Omental fat pad (tissue), 4 donors: ENCODE measurements around the gene MXRA7. TPM values are rescaled to one million over a fixed set of nuclear protein-coding genes. Genes with fewer than 3 reads are reported as not detected.
"Not testable (repeated sequence)": the region's sequence is repeated elsewhere in the genome, so short reads cannot be mapped to it uniquely, and the experiment has no call there.

ENCODE experiments used
- ATAC-seq: fragments of 150-250 bp; one replicate; pipeline ENCODE4 v1.9.1; 2016; ENCODE audit warnings: mild to moderate bottlenecking, moderate library complexity; ENCODE audit not compliant: low FRiP score
- DNase-seq: peaks from one replicate; pipeline ENCODE4 v3.0.0-alpha.2; 2019; ENCODE audit warnings: low spot score
- CTCF ChIP-seq, 3 donors: fragments of 450-650 bp; IDR thresholded peaks; one replicate each; pipeline ENCODE4 v1.5.1; 2016 to 2017; ENCODE audit warnings: antibody characterized with exemption in 3 of 3, mild to moderate bottlenecking in 3 of 3, moderate library complexity in 2 of 3
- total RNA-seq, 4 donors: library from RNA; depleted of rRNA; stranded (reverse); fragments of >200 nt; gene quantifications; one replicate each; pipeline ENCODE4 v1.1.0, GENCODE V29; 2016

The MXRA7 gene
- total RNA-seq, 4 donors from 2014 or later: 150 to 231 (median 194) TPM

- no peak for TF ChIP-seq CTCF (IDR thresholded peaks at IDR 0.05)
- DNase-seq (no peak), ATAC-seq (no peak)
Measured at GRCh38 chr17:76734080-76734840, 23.5 kb upstream of the MXRA7 start.

GRCh38 chr17:76733618-76733957, 22.8 kb upstream of the MXRA7 start:
- no peak for DNase-seq
- no peak for ATAC-seq
- TF ChIP-seq CTCF (IDR thresholded peaks at IDR 0.05): no peak

GRCh38 chr17:76732734-76733617, 22.2 kb upstream of the MXRA7 start:
- ATAC-seq: no peak
- DNase-seq: no peak
- TF ChIP-seq CTCF (IDR thresholded peaks at IDR 0.05): no peak

GRCh38 chr17:76731800-76732733, 21.3 kb upstream of the MXRA7 start:
- DNase-seq, ATAC-seq: not testable (repeated sequence)

GRCh38 chr17:76727745-76728456, 17.1 kb upstream of the MXRA7 start:
- TF ChIP-seq CTCF (IDR thresholded peaks at IDR 0.05): no peak
- ATAC-seq: no peak
- DNase-seq: no peak

DNA sequence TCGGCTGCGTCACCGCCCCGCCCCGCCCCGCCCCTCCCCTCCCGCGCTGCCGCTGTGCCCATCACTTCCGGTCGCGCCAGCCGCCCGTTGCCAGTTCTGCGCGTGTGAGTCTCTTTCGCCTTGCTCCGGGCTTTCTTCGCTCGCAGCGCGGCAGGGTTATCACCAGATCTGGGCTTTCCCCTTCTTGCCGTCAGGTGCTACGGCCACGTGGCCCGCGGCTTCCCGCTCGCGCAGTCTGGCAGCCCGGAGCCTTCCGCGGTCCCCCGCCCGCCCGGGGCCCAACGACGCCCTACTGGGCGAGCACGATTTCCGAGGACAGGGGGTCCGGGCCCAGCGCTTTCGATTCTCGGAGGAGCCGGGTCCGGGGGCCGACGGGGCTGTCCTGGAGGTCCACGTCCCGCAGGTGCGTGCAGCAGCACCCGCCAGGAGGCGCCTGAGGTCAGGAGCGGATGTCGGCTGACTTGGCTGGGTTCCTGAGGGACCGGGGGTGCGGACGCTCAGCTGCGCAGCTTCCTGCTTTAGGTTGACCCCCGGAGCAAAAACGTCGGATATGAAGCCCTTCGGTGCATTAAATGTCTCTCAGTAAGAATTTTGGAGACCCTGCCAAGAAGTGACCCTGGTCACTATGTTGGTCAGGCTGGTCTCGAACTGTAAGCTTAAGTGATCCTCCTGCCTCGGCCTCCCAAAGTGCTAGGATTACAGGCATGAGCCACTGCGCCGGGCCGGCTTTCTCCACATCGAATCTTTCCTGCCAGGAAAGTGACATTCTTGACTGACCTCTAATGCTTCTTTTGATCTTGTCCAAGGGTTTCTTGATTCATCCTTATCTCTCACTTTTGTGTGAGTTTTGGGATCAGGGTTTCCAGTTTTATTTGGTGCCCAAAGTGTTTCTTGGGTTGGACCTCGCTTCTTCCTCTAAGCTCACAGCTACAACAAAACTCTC, 16.3 kb upstream of the MXRA7 start, which contains the start of gene METTL23:
Gene METTL23 (plus strand): TSS at position 64 of the 943 bp plus-strand sequence. CDS start 2,872 bp downstream, outside the sequence.
- DNase-seq (peak; percentile 48), ATAC-seq (peak; percentile 70)
- TF ChIP-seq CTCF (IDR thresholded peaks at IDR 0.05): peak in 1 of 3 donors; percentile 82
